Stimulated activated CD4-positive, alpha-beta T cell treated with anti-CD3 and anti-CD28 coated beads, Interleukin-1b, Interleukin-23, amount 100 ng/mL, for 24 hours (primary cell): Measurements from ENCODE around the gene MRPL49.
"Not testable (repeated sequence)": the region's sequence is repeated elsewhere in the genome, so short reads cannot be mapped to it uniquely, and the experiment has no call there.

Experiments
- DNase-seq, 4 experiments: peaks; one replicate each; pipeline ENCODE4 v3.0.0-alpha.2; 2020; ENCODE audit warnings: low read depth in 4 of 4, low spot score in 1 of 4

The MRPL49 gene

GRCh38 chr11:65165410-65166317 is 43.5 kb downstream of the MRPL49 start:
- no peak for DNase-seq

GRCh38 chr11:65166893-65167292 is 44.8 kb downstream of the MRPL49 start:
- no peak for DNase-seq

- DNase-seq, result no peak
Measured at GRCh38 chr11:65167656-65168055, 45.5 kb downstream of the MRPL49 start.

- no peak for DNase-seq
Measured at GRCh38 chr11:65169164-65169641, 47.1 kb downstream of the MRPL49 start.

- DNase-seq, result no peak
Measured at GRCh38 chr11:65170058-65170534, 48.0 kb downstream of the MRPL49 start, which contains the start of gene SPDYC. SPDYC (plus strand) TSS chr11:65170233; CDS start chr11:65171358, 1,125 bp downstream.

GRCh38 chr11:65172600-65172999 is 50.5 kb downstream of the MRPL49 start:
- no peak for DNase-seq

- DNase-seq, result not testable (repeated sequence)
Measured at GRCh38 chr11:65174571-65175010, 52.5 kb downstream of the MRPL49 start.
